ENCODE measurements around the gene ETV4. TPM values are rescaled to one million over a fixed set of nuclear protein-coding genes. Genes with fewer than 3 reads are reported as not detected.

The ETV4 gene
- total RNA-seq (2014; rRNA removed; shearing (Covaris generic)), result 30.9 and 31.5 TPM in 2 replicates

- DNase-seq (ENCODE audit: low spot score), result peak; percentile 89
- in situ Hi-C loops (cut with HindIII; ENCODE audit: low sequenced_read_pairs), result no loop called here
These were observed at the start of gene ETV4 for GRCh38 chr17:43546319-43547188. ETV4 (minus strand) TSS chr17:43546340; CDS start chr17:43545617, 723 bp downstream.

- in situ Hi-C loops (cut with HindIII; ENCODE audit: low sequenced_read_pairs), result no loop called here
- DNase-seq (ENCODE audit: low spot score), result no peak
These were observed 49.3 kb upstream of the ETV4 start for GRCh38 chr17:43595466-43595865.

- in situ Hi-C loops (cut with HindIII; ENCODE audit: low sequenced_read_pairs), result no loop called here
- DNase-seq (ENCODE audit: low spot score), result no peak
These were observed 45.8 kb upstream of the ETV4 start for GRCh38 chr17:43591779-43592562.

GRCh38 chr17:43591001-43591400, 44.9 kb upstream of the ETV4 start:
- in situ Hi-C loops (cut with HindIII; ENCODE audit: low sequenced_read_pairs), result no loop called here
- no peak for DNase-seq (ENCODE audit: low spot score)

- no peak for DNase-seq (ENCODE audit: low spot score)
- in situ Hi-C loops (cut with HindIII; ENCODE audit: low sequenced_read_pairs), result no loop called here
These were observed 42.7 kb upstream of the ETV4 start for GRCh38 chr17:43588664-43589435.

- in situ Hi-C loops (cut with HindIII; ENCODE audit: low sequenced_read_pairs), result no loop called here
- DNase-seq (ENCODE audit: low spot score), result no peak
These were observed 42.0 kb upstream of the ETV4 start for GRCh38 chr17:43588121-43588520.

GRCh38 chr17:43587647-43588046, 41.5 kb upstream of the ETV4 start:
- in situ Hi-C loops (cut with HindIII; ENCODE audit: low sequenced_read_pairs), result no loop called here
- DNase-seq (ENCODE audit: low spot score), result no peak

GRCh38 chr17:43584666-43585102, 38.5 kb upstream of the ETV4 start:
- in situ Hi-C loops (cut with HindIII; ENCODE audit: low sequenced_read_pairs), result no loop called here

GRCh38 chr17:43583332-43583731, 37.2 kb upstream of the ETV4 start:
- in situ Hi-C loops (cut with HindIII; ENCODE audit: low sequenced_read_pairs), result no loop called here
- DNase-seq (ENCODE audit: low spot score), result no peak

More at GRCh38 chr17:43584666-43585102, 38.5 kb upstream of the ETV4 start:
- DNase-seq (ENCODE audit: low spot score), result no peak

- in situ Hi-C loops (cut with HindIII; ENCODE audit: low sequenced_read_pairs), result no loop called here
- DNase-seq (ENCODE audit: low spot score), result no peak
These were observed 35.5 kb upstream of the ETV4 start for GRCh38 chr17:43581613-43582012.

GRCh38 chr17:43581130-43581529, 35.0 kb upstream of the ETV4 start:
- in situ Hi-C loops (cut with HindIII; ENCODE audit: low sequenced_read_pairs), result no loop called here
- no peak for DNase-seq (ENCODE audit: low spot score)

GRCh38 chr17:43579566-43580140, 33.5 kb upstream of the ETV4 start:
- DNase-seq (ENCODE audit: low spot score), result no peak
- in situ Hi-C loops (cut with HindIII; ENCODE audit: low sequenced_read_pairs), result no loop called here

- in situ Hi-C loops (cut with HindIII; ENCODE audit: low sequenced_read_pairs), result no loop called here
These were observed 32.8 kb upstream of the ETV4 start for GRCh38 chr17:43578699-43579565.

GRCh38 chr17:43578404-43578698, 32.2 kb upstream of the ETV4 start:
- in situ Hi-C loops (cut with HindIII; ENCODE audit: low sequenced_read_pairs), result no loop called here
- DNase-seq (ENCODE audit: low spot score), result no peak

More at GRCh38 chr17:43578699-43579565, 32.8 kb upstream of the ETV4 start:
- DNase-seq (ENCODE audit: low spot score), result no peak

- DNase-seq (ENCODE audit: low spot score), result no peak
- in situ Hi-C loops (cut with HindIII; ENCODE audit: low sequenced_read_pairs), result no loop called here
These were observed 31.7 kb upstream of the ETV4 start for GRCh38 chr17:43577664-43578403.

GRCh38 chr17:43576563-43577229, 30.6 kb upstream of the ETV4 start:
- in situ Hi-C loops (cut with HindIII; ENCODE audit: low sequenced_read_pairs), result no loop called here
- peak; percentile 81 for DNase-seq (ENCODE audit: low spot score)

- no peak for DNase-seq (ENCODE audit: low spot score)
- in situ Hi-C loops (cut with HindIII; ENCODE audit: low sequenced_read_pairs), result no loop called here
These were observed 28.9 kb upstream of the ETV4 start for GRCh38 chr17:43574896-43575525.

Data from G401 (cell line).